HUES6 (cell line): ENCODE measurements around the gene TIMM22.

Experiments used
- H3K27ac ChIP-seq: 2 replicates; pipeline ENCODE4 v1.7.0; 2013; ENCODE audit warnings: low read depth, mild to moderate bottlenecking, low read length, inconsistent platforms
- H3K27me3 ChIP-seq: 2 replicates; pipeline ENCODE4 v1.6.1; 2013; ENCODE audit warnings: low read length; ENCODE audit not compliant: control insufficient read depth, insufficient read depth
- H3K36me3 ChIP-seq: 2 replicates; pipeline ENCODE4 v1.6.1; 2013; ENCODE audit warnings: low read length; ENCODE audit not compliant: control insufficient read depth, insufficient read depth
- H3K4me1 ChIP-seq: 2 replicates; pipeline ENCODE4 v1.6.1; 2013; ENCODE audit warnings: low read length; ENCODE audit not compliant: control insufficient read depth, insufficient read depth
- H3K4me3 ChIP-seq: 2 replicates; pipeline ENCODE4 v1.5.1; 2013; ENCODE audit warnings: low read depth, low read length
- H3K9ac ChIP-seq: one replicate; pipeline ENCODE4 v1.6.1; 2013; ENCODE audit warnings: mild to moderate bottlenecking, low read length
- H3K9me3 ChIP-seq: 2 replicates; pipeline ENCODE4 v1.6.1; 2013; ENCODE audit warnings: low read depth, low read length; ENCODE audit not compliant: control insufficient read depth, insufficient read depth

The TIMM22 gene

GRCh38 chr17:1025733-1026598, 29.0 kb downstream of the TIMM22 start:
- Histone ChIP-seq H3K9me3 (no peaks in the 10 kb centered on the region), H3K36me3 (no peaks in the 10 kb centered on the region)

DNA sequence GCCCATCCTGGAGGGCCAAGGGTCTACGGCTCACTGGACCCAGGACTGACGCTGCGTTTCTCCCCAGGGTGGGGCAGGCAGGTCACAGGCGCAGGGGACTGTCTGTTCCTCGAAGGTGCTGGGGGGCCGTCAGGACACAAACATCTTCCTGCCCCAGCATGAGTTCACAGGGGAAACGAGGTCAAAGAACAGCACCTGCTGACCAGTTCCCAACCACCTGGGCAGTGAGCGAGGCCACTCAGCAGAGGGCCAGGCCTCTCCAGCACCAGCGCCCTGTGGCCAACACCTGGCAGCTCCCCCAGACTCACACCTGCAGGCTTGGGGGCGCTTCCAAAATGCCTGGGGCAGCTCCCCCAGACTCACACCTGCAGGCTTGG, 29.7 kb downstream of the TIMM22 start:
- Histone ChIP-seq H3K4me3 (no peak overlapping the region), H3K9me3 (no peaks in the 10 kb centered on the region), H3K27me3 (peaks cover 15% of the 10 kb centered on the region)

More at GRCh38 chr17:1025733-1026598, 29.0 kb downstream of the TIMM22 start:
- Histone ChIP-seq H3K27ac (no peak overlapping the region), H3K9ac (no peak overlapping the region), H3K4me3 (no peak overlapping the region), H3K27me3 (peaks cover 11% of the 10 kb centered on the region), H3K4me1 (0 out of 2 replicates have a peak, but pooled peaks cover 2% of the 10 kb centered on the region)

GRCh38 chr17:1027044-1027443, 30.1 kb downstream of the TIMM22 start:
- H3K9ac ChIP-seq: no peak overlapping the region
- H3K27me3 ChIP-seq: peaks cover 17% of the 10 kb centered on the region
- no peak overlapping the region for H3K27ac ChIP-seq
- no peaks in the 10 kb centered on the region for H3K36me3 ChIP-seq
- no peak overlapping the region for H3K4me3 ChIP-seq
- 0 out of 2 replicates have a peak, but pooled peaks cover 2% of the 10 kb centered on the region for H3K4me1 ChIP-seq
- no peaks in the 10 kb centered on the region for H3K9me3 ChIP-seq

More for the DNA sequence above, 29.7 kb downstream of the TIMM22 start:
- H3K9ac ChIP-seq: no peak overlapping the region
- H3K27ac ChIP-seq: no peak overlapping the region
- H3K36me3 ChIP-seq: no peaks in the 10 kb centered on the region
- H3K4me1 ChIP-seq: 0 out of 2 replicates have a peak, but pooled peaks cover 2% of the 10 kb centered on the region

- H3K27me3 ChIP-seq: peaks cover 34% of the 10 kb centered on the region
- no peaks in the 10 kb centered on the region for H3K36me3 ChIP-seq
- H3K4me1 ChIP-seq: 0 out of 2 replicates have a peak, but pooled peaks cover 7% of the 10 kb centered on the region
- no peak overlapping the region for H3K9ac ChIP-seq
- H3K4me3 ChIP-seq: no peak overlapping the region
- no peaks in the 10 kb centered on the region for H3K9me3 ChIP-seq
- H3K27ac ChIP-seq: no peak overlapping the region
These were observed 32.4 kb downstream of the TIMM22 start for GRCh38 chr17:1029196-1029921.

GRCh38 chr17:1029922-1030644, 33.2 kb downstream of the TIMM22 start:
- H3K9me3 ChIP-seq: no peaks in the 10 kb centered on the region
- no peak overlapping the region for H3K4me3 ChIP-seq
- H3K4me1 ChIP-seq: 0 out of 2 replicates have a peak, but pooled peaks cover 7% of the 10 kb centered on the region
- H3K27ac ChIP-seq: no peak overlapping the region
- H3K36me3 ChIP-seq: no peaks in the 10 kb centered on the region
- H3K27me3 ChIP-seq: peaks cover 34% of the 10 kb centered on the region
- H3K9ac ChIP-seq: no peak overlapping the region

- Histone ChIP-seq H3K9ac (no peak overlapping the region), H3K36me3 (no peaks in the 10 kb centered on the region), H3K4me1 (peaks cover 9% of the 10 kb centered on the region; the same call in 1 of the 2 replicates), H3K4me3 (peak overlapping the region; percentile 45), H3K9me3 (no peaks in the 10 kb centered on the region), H3K27ac (no peak overlapping the region), H3K27me3 (peaks cover 34% of the 10 kb centered on the region)
These were observed 34.0 kb downstream of the TIMM22 start for GRCh38 chr17:1030684-1031532.

DNA sequence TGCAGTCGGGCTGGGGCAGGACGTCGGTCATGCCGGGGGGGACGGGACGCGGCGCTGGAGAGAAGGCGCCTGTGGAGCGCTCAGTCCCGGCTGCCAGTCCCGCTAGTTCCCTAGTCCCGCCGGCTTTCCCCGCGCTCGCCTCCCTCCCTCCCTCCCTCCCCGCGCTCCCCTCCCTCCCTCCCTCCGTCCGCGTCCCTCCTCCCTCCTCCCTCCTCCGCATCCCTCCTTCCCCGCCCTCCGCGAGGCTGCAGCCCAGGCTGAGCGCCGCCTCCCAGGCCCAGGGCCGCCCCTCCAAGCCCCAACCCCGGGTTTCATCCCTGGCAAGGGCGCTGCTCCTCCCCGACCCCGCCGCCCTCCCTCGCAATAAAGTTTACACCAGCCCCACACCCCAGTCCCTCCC, 34.8 kb downstream of the TIMM22 start:
- H3K27me3 ChIP-seq: peaks cover 34% of the 10 kb centered on the region
- H3K9ac ChIP-seq: no peak overlapping the region
- H3K9me3 ChIP-seq: no peaks in the 10 kb centered on the region
- peaks cover 11% of the 10 kb centered on the region; the same call in 1 of the 2 replicates for H3K4me1 ChIP-seq
- no peaks in the 10 kb centered on the region for H3K36me3 ChIP-seq
- H3K4me3 ChIP-seq: peak overlapping the region; percentile 57
- no peak overlapping the region for H3K27ac ChIP-seq

GRCh38 chr17:1032391-1032790, 35.5 kb downstream of the TIMM22 start:
- H3K4me3 ChIP-seq: peak overlapping the region; percentile 57
- no peak overlapping the region for H3K9ac ChIP-seq
- H3K27me3 ChIP-seq: peaks cover 34% of the 10 kb centered on the region
- H3K9me3 ChIP-seq: no peaks in the 10 kb centered on the region
- peaks cover 11% of the 10 kb centered on the region; the same call in 1 of the 2 replicates for H3K4me1 ChIP-seq
- H3K27ac ChIP-seq: no peak overlapping the region
- no peaks in the 10 kb centered on the region for H3K36me3 ChIP-seq

GRCh38 chr17:1033503-1033902, 36.6 kb downstream of the TIMM22 start:
- Histone ChIP-seq H3K9ac (no peak overlapping the region), H3K4me3 (no peak overlapping the region), H3K36me3 (no peaks in the 10 kb centered on the region), H3K27me3 (peaks cover 34% of the 10 kb centered on the region), H3K4me1 (peaks cover 14% of the 10 kb centered on the region; the same call in 1 of the 2 replicates), H3K9me3 (no peaks in the 10 kb centered on the region), H3K27ac (no peak overlapping the region)

- H3K4me1 ChIP-seq: peaks cover 25% of the 10 kb centered on the region
- H3K27ac ChIP-seq: no peak overlapping the region
- H3K9me3 ChIP-seq: no peaks in the 10 kb centered on the region
- H3K27me3 ChIP-seq: peaks cover 34% of the 10 kb centered on the region
- no peak overlapping the region for H3K4me3 ChIP-seq
- H3K36me3 ChIP-seq: no peaks in the 10 kb centered on the region
- H3K9ac ChIP-seq: no peak overlapping the region
These were observed 37.8 kb downstream of the TIMM22 start for GRCh38 chr17:1034652-1035210.
